22Rv1 (cell line): Measurements from ENCODE around the gene TIMMDC1.

ENCODE experiments used
- H3K27ac ChIP-seq: fragments of 450-650 bp; 2 replicates; pipeline ENCODE4 v1.5.1; 2017
- CTCF ChIP-seq: fragments of 450-650 bp; IDR thresholded peaks from 2 replicates; pipeline ENCODE4 v1.5.1; 2017; ENCODE audit warnings: mild to moderate bottlenecking
- ZFX ChIP-seq: fragments of 450-650 bp; IDR thresholded peaks from 2 replicates; pipeline ENCODE4 v1.6.1; 2017; ENCODE audit warnings: antibody characterized with exemption, borderline replicate concordance

Gene TIMMDC1

GRCh38 chr3:119508172-119508845, 10.0 kb downstream of the TIMMDC1 start:
- no peak for TF ChIP-seq CTCF
- TF ChIP-seq ZFX, result no peak
- H3K27ac ChIP-seq, result no peak overlapping the region

- TF ChIP-seq ZFX (no peak), CTCF (no peak)
- H3K27ac ChIP-seq, result no peak overlapping the region
Observed at GRCh38 chr3:119510690-119511089, 12.3 kb downstream of the TIMMDC1 start.

GRCh38 chr3:119514637-119515036, 16.3 kb downstream of the TIMMDC1 start:
- no peak overlapping the region for H3K27ac ChIP-seq
- TF ChIP-seq ZFX (no peak), CTCF (no peak)

- H3K27ac ChIP-seq, result no peak overlapping the region
- TF ChIP-seq ZFX (no peak), CTCF (no peak)
Observed at GRCh38 chr3:119517112-119517511, 18.8 kb downstream of the TIMMDC1 start.

- H3K27ac ChIP-seq, result no peak overlapping the region
- TF ChIP-seq ZFX, result no peak
Observed at GRCh38 chr3:119518026-119518425, 19.7 kb downstream of the TIMMDC1 start.

- TF ChIP-seq ZFX (no peak), CTCF (peak; percentile 42)
Observed at GRCh38 chr3:119524931-119525662, 26.8 kb downstream of the TIMMDC1 start.

GRCh38 chr3:119527714-119528113, 29.4 kb downstream of the TIMMDC1 start:
- no peak overlapping the region for H3K27ac ChIP-seq
- TF ChIP-seq CTCF, result no peak
- no peak for TF ChIP-seq ZFX

More at GRCh38 chr3:119524931-119525662, 26.8 kb downstream of the TIMMDC1 start:
- no peak overlapping the region for H3K27ac ChIP-seq

- no peak overlapping the region for H3K27ac ChIP-seq
- TF ChIP-seq CTCF (no peak), ZFX (no peak)
Observed at GRCh38 chr3:119529883-119530282, 31.5 kb downstream of the TIMMDC1 start.
